ENCODE data around the gene MORN5.

- no peak for TF ChIP-seq CTCF (IDR thresholded peaks at IDR 0.05)
- TF ChIP-seq EZH2 (IDR thresholded peaks at IDR 0.05; ENCODE audit: borderline replicate concordance, insufficient read depth, low read depth, low read length, poor library complexity, severe bottlenecking) = no peak
Observed at GRCh38 chr9:122141671-122142070, 18.0 kb upstream of the MORN5 start.
